GM19351 (cell line): ENCODE data around the gene PRR3.

Experiments
- ATAC-seq: cut with Tn5 transposase; IDR thresholded peaks from one replicate; pipeline ENCODE4 v1.9.1; 2021; ENCODE audit warnings: mild to moderate bottlenecking, moderate library complexity; ENCODE audit not compliant: unreplicated experiment

PRR3 gene

GRCh38 chr6:30533460-30534294, 23.4 kb upstream of the PRR3 start:
- ATAC-seq = no peak

GRCh38 chr6:30537931-30538330, 19.2 kb upstream of the PRR3 start:
- no peak for ATAC-seq

DNA sequence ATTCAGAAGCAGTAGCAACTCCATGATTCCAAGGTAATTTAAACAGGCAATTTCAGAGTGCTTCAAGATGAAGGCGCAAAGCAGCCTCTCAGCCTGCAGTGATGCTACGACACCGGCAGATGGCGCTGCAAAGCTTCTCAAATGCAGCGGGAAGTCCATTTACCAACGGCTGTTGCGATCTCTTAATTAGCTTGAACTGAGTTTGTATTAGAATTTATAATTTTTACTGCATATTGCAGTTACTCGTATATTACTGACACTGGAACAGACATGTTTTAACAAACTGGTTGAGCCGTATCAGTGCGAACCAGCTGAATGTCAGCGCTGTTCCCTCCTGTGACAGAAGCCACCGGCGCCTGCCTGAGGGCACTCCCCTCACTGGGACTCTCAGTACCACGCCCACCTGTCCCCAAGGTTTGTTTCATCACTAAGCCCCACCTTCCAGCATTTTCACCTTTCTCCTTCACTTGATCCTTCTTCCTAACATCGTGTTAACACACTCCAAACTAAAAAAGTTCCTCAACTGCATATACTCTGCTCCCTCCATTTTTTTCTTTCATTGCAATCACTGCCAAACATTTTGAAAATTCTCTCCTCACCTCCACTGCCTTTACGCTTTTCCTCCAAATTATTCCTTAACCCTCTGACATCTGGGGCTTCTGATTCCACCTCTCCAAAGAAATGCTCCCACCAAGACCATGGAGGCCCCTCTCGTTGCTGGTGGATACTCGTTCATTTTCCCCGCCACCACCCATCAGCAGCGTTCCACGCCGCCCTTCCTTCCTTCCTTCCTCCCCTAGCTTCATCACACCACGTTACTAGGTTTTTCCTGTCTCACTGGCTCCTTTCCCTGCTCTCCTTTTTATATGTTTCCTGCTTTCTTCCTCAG, 15.3 kb upstream of the PRR3 start:
- ATAC-seq = no peak

GRCh38 chr6:30542404-30542725, 14.7 kb upstream of the PRR3 start:
- ATAC-seq = no peak

GRCh38 chr6:30542915-30543314, 14.2 kb upstream of the PRR3 start:
- no peak for ATAC-seq

DNA sequence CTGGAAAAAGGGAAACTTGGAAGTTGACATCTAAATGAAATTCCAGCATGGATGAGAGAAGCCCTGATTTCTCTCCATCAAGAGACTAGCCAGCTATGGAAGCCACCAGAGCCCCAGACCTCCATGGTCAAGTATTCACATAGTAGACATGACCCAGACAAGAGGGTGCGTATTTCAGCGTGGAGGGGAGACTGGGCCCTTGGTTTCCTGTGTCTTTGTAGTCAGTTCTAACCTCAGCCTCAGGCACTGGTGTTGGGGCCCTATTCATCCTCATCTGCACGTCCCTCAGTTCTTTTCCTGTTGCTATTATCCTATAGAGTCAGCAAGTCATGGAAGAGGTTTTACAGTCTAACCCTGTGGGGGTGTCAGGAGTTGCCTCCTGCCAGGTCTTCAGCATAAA, 13.3 kb upstream of the PRR3 start:
- no peak for ATAC-seq

GRCh38 chr6:30544666-30545272, 12.3 kb upstream of the PRR3 start:
- ATAC-seq = no peak

GRCh38 chr6:30547454-30547853, 9.6 kb upstream of the PRR3 start:
- ATAC-seq = no peak

- no peak for ATAC-seq
Observed at GRCh38 chr6:30548375-30548774, 8.7 kb upstream of the PRR3 start.

DNA sequence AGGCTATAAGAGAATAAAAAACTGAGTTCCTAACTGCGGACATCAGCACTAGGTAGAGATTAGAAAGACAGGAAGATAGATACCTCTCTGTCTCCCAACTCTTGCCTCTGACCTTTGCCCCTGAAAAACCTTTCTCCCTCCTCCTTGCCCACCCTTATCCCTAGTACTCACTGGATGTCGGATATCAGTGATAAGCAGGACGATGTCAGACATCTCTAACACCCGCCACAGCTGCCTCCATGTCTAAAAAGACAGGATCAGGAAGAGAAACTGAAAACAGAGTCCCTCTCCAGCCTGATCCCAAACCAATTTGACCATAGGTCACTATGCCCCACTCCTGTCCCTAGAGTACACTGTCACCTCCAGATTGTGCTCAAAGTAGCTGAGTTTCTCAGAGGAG, 2.7 kb upstream of the PRR3 start:
- no peak for ATAC-seq

GRCh38 chr6:30554962-30555815, 1.9 kb upstream of the PRR3 start:
- no peak for ATAC-seq

- ATAC-seq = no peak
Observed at GRCh38 chr6:30555816-30556065, 1.4 kb upstream of the PRR3 start.

GRCh38 chr6:30556066-30556905, 809 bp upstream of the PRR3 start, which contains the start of gene GNL1:
GNL1 (minus strand) TSS chr6:30556489; CDS start chr6:30556203, 286 bp downstream.
- ATAC-seq = peak; percentile 85

GRCh38 chr6:30557683-30557981, 537 bp downstream of the PRR3 start:
- no peak for ATAC-seq

GRCh38 chr6:30560930-30561329, 3.8 kb downstream of the PRR3 start:
- no peak for ATAC-seq

GRCh38 chr6:30562470-30563425, 5.7 kb downstream of the PRR3 start:
- no peak for ATAC-seq

DNA sequence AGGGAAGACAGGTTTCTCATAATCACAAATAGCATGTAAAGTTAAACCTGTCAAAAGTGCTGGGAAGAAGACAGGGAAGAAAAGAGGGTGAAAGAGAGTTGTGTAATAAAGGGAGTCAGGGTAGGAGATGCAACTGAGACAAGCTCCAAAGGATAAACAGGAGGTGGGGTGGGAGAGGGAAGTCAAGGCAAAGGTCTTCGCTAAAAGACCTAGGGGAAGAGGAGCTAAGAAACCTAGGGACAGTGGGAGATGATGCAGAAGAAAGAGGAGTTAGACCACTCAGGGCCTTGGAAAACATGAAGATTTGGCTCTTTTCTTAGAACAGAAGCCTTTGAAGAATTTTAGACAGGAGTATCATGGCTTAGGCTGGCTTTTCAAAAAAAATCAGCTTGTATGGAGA, 7.0 kb downstream of the PRR3 start:
- no peak for ATAC-seq

- no peak for ATAC-seq
Observed at GRCh38 chr6:30565772-30566171, 8.7 kb downstream of the PRR3 start.

GRCh38 chr6:30568245-30568644, 11.2 kb downstream of the PRR3 start:
- ATAC-seq = no peak
